WTC11 (cell line): ENCODE results near the gene RGS11.

Experiments used
- ATF3 ChIP-seq: sonication (generic); formaldehyde crosslinking; conservative IDR thresholded peaks from 2 replicates; pipeline ENCODE4 v1.8.1; 2022; ENCODE audit warnings: mild to moderate bottlenecking, missing genetic modification reagents
- CTCF ChIP-seq: fragments of 200-600 bp; IDR thresholded peaks from 2 replicates; pipeline ENCODE4 v1.8.0; 2022; ENCODE audit warnings: antibody characterized with exemption
- GABPB1 ChIP-seq: sonication (generic); formaldehyde crosslinking; IDR thresholded peaks from 2 replicates; pipeline ENCODE4 v1.8.1; 2023; ENCODE audit warnings: mild to moderate bottlenecking, missing genetic modification reagents
- MAX ChIP-seq: sonication (generic); formaldehyde crosslinking; IDR thresholded peaks from 2 replicates; pipeline ENCODE4 v1.8.0; 2022; ENCODE audit warnings: mild to moderate bottlenecking, missing genetic modification reagents
- PRRX2 ChIP-seq: fragments of 250-450 bp; sonication (Bioruptor Pico); IDR thresholded peaks from 2 replicates; pipeline ENCODE4 v1.8.0; 2021; ENCODE audit warnings: mild to moderate bottlenecking
- STAT6 ChIP-seq: sonication (generic); formaldehyde crosslinking; conservative IDR thresholded peaks from 2 replicates; pipeline ENCODE4 v1.8.1; 2023; ENCODE audit warnings: mild to moderate bottlenecking, low read depth, missing genetic modification reagents, moderate library complexity
- TEAD4 ChIP-seq: sonication (generic); formaldehyde crosslinking; IDR thresholded peaks from 2 replicates; pipeline ENCODE4 v1.8.0; 2022; ENCODE audit warnings: mild to moderate bottlenecking, missing genetic modification reagents
- USF1 ChIP-seq: sonication (generic); formaldehyde crosslinking; IDR thresholded peaks from 2 replicates; pipeline ENCODE4 v1.8.0; 2022; ENCODE audit warnings: mild to moderate bottlenecking, missing genetic modification reagents
- ZNF121 ChIP-seq: sonication (generic); formaldehyde crosslinking; IDR thresholded peaks from 2 replicates; pipeline ENCODE4 v1.8.0; 2023; ENCODE audit warnings: missing genetic modification reagents
- ZNF263 ChIP-seq: sonication (generic); formaldehyde crosslinking; IDR thresholded peaks from 2 replicates; pipeline ENCODE4 v1.8.1; 2022; ENCODE audit warnings: low read depth, mild to moderate bottlenecking, moderate library complexity, missing genetic modification reagents
- ZNF423 ChIP-seq: fragments of 250-450 bp; sonication (Bioruptor Pico); IDR thresholded peaks from 2 replicates; pipeline ENCODE4 v2.1.2; 2022; ENCODE audit warnings: mild to moderate bottlenecking, moderate library complexity
- ZNF512 ChIP-seq: sonication (generic); formaldehyde crosslinking; IDR thresholded peaks from 2 replicates; pipeline ENCODE4 v1.8.1; 2022; ENCODE audit warnings: missing genetic modification reagents, borderline replicate concordance
- TF ChIP-seq, protein P1 (sequence below): sonication (generic); formaldehyde crosslinking; IDR thresholded peaks from 2 replicates; pipeline ENCODE4 v1.8.1; 2023; ENCODE audit warnings: mild to moderate bottlenecking, moderate library complexity, missing genetic modification reagents
- TF ChIP-seq, protein P2 (sequence below): sonication (generic); formaldehyde crosslinking; IDR thresholded peaks from 2 replicates; pipeline ENCODE4 v1.8.1; 2023; ENCODE audit warnings: mild to moderate bottlenecking, missing genetic modification reagents, moderate library complexity

- TF ChIP-seq, protein P1, sequence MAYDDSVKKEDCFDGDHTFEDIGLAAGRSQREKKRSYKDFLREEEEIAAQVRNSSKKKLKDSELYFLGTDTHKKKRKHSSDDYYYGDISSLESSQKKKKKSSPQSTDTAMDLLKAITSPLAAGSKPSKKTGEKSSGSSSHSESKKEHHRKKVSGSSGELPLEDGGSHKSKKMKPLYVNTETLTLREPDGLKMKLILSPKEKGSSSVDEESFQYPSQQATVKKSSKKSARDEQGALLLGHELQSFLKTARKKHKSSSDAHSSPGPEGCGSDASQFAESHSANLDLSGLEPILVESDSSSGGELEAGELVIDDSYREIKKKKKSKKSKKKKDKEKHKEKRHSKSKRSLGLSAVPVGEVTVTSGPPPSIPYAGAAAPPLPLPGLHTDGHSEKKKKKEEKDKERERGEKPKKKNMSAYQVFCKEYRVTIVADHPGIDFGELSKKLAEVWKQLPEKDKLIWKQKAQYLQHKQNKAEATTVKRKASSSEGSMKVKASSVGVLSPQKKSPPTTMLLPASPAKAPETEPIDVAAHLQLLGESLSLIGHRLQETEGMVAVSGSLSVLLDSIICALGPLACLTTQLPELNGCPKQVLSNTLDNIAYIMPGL (CRISPR knock-in tag): no peak
- TF ChIP-seq CTCF: no peak
- TF ChIP-seq ZNF263: no peak
- TF ChIP-seq STAT6 (CRISPR knock-in tag): no peak
- TF ChIP-seq PRRX2: no peak
- no peak for TF ChIP-seq USF1 (CRISPR knock-in tag)
- no peak for TF ChIP-seq ZNF512 (CRISPR knock-in tag)
- no peak for TF ChIP-seq GABPB1 (CRISPR knock-in tag)
- no peak for TF ChIP-seq ATF3 (CRISPR knock-in tag)
- no peak for TF ChIP-seq ZNF423
- TF ChIP-seq MAX (CRISPR knock-in tag): no peak
- no peak for TF ChIP-seq TEAD4
- TF ChIP-seq, protein P2, sequence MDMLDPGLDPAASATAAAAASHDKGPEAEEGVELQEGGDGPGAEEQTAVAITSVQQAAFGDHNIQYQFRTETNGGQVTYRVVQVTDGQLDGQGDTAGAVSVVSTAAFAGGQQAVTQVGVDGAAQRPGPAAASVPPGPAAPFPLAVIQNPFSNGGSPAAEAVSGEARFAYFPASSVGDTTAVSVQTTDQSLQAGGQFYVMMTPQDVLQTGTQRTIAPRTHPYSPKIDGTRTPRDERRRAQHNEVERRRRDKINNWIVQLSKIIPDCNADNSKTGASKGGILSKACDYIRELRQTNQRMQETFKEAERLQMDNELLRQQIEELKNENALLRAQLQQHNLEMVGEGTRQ (CRISPR knock-in tag): no peak
- no peak for TF ChIP-seq ZNF121 (CRISPR knock-in tag)
These were observed 30.3 kb upstream of the RGS11 start for GRCh38 chr16:305916-306626.
